ENCODE data around the gene TENM4. TPM values are rescaled to one million over a fixed set of nuclear protein-coding genes. Genes with fewer than 3 reads are reported as not detected.

TENM4 gene
- total and polyA plus RNA-seq, 2 of the 8 experiments (the other 6 are each of a cell fraction or from before 2014, with no cell fraction given), result 3.5 to 7.2 TPM

DNA sequence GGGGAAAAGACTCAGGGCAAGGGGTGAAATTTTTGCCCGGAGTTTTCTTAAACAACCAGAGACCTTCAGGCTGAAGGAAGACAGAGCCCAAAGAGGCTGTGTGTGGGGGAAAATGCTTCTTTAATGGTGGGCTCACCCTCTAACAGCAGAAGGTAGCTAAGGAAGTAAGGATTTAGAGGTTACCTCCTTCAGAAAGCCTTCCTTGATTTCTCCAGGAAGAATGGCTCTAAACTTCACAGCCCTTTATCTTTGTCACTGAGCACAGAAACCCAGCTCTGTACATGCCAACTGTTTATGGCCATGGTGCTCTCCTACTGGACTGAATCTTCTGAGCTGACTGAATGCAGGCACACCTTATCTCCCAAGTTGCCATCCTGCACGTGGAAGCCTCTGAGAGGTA lies 196.0 kb downstream of the TENM4 start (continued):
- TF ChIP-seq, protein P1, sequence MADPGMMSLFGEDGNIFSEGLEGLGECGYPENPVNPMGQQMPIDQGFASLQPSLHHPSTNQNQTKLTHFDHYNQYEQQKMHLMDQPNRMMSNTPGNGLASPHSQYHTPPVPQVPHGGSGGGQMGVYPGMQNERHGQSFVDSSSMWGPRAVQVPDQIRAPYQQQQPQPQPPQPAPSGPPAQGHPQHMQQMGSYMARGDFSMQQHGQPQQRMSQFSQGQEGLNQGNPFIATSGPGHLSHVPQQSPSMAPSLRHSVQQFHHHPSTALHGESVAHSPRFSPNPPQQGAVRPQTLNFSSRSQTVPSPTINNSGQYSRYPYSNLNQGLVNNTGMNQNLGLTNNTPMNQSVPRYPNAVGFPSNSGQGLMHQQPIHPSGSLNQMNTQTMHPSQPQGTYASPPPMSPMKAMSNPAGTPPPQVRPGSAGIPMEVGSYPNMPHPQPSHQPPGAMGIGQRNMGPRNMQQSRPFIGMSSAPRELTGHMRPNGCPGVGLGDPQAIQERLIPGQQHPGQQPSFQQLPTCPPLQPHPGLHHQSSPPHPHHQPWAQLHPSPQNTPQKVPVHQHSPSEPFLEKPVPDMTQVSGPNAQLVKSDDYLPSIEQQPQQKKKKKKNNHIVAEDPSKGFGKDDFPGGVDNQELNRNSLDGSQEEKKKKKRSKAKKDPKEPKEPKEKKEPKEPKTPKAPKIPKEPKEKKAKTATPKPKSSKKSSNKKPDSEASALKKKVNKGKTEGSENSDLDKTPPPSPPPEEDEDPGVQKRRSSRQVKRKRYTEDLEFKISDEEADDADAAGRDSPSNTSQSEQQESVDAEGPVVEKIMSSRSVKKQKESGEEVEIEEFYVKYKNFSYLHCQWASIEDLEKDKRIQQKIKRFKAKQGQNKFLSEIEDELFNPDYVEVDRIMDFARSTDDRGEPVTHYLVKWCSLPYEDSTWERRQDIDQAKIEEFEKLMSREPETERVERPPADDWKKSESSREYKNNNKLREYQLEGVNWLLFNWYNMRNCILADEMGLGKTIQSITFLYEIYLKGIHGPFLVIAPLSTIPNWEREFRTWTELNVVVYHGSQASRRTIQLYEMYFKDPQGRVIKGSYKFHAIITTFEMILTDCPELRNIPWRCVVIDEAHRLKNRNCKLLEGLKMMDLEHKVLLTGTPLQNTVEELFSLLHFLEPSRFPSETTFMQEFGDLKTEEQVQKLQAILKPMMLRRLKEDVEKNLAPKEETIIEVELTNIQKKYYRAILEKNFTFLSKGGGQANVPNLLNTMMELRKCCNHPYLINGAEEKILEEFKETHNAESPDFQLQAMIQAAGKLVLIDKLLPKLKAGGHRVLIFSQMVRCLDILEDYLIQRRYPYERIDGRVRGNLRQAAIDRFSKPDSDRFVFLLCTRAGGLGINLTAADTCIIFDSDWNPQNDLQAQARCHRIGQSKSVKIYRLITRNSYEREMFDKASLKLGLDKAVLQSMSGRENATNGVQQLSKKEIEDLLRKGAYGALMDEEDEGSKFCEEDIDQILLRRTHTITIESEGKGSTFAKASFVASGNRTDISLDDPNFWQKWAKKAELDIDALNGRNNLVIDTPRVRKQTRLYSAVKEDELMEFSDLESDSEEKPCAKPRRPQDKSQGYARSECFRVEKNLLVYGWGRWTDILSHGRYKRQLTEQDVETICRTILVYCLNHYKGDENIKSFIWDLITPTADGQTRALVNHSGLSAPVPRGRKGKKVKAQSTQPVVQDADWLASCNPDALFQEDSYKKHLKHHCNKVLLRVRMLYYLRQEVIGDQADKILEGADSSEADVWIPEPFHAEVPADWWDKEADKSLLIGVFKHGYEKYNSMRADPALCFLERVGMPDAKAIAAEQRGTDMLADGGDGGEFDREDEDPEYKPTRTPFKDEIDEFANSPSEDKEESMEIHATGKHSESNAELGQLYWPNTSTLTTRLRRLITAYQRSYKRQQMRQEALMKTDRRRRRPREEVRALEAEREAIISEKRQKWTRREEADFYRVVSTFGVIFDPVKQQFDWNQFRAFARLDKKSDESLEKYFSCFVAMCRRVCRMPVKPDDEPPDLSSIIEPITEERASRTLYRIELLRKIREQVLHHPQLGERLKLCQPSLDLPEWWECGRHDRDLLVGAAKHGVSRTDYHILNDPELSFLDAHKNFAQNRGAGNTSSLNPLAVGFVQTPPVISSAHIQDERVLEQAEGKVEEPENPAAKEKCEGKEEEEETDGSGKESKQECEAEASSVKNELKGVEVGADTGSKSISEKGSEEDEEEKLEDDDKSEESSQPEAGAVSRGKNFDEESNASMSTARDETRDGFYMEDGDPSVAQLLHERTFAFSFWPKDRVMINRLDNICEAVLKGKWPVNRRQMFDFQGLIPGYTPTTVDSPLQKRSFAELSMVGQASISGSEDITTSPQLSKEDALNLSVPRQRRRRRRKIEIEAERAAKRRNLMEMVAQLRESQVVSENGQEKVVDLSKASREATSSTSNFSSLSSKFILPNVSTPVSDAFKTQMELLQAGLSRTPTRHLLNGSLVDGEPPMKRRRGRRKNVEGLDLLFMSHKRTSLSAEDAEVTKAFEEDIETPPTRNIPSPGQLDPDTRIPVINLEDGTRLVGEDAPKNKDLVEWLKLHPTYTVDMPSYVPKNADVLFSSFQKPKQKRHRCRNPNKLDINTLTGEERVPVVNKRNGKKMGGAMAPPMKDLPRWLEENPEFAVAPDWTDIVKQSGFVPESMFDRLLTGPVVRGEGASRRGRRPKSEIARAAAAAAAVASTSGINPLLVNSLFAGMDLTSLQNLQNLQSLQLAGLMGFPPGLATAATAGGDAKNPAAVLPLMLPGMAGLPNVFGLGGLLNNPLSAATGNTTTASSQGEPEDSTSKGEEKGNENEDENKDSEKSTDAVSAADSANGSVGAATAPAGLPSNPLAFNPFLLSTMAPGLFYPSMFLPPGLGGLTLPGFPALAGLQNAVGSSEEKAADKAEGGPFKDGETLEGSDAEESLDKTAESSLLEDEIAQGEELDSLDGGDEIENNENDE (IDR thresholded peaks at IDR 0.05; ENCODE audit: insufficient replicate concordance, low read length), result no peak
